KMS-11 (cell line): ENCODE measurements around the gene SYVN1.

Experiments
- H2AFZ ChIP-seq: fragments of 200-600 bp; sonication (generic); 2 replicates; pipeline ENCODE4 v1.6.1; 2016; ENCODE audit warnings: antibody characterized with exemption, mixed run types, low read depth
- H3K27ac ChIP-seq: fragments of 200-600 bp; sonication (generic); 2 replicates; pipeline ENCODE4 v1.6.1; 2016; ENCODE audit warnings: mild to moderate bottlenecking, mixed run types
- H3K27me3 ChIP-seq: fragments of 200-600 bp; sonication (generic); 2 replicates; pipeline ENCODE4 v1.6.1; 2017; ENCODE audit warnings: mild to moderate bottlenecking, low read depth, mixed run types, moderate library complexity; ENCODE audit not compliant: insufficient read depth
- H3K36me3 ChIP-seq: fragments of 200-600 bp; sonication (generic); 2 replicates; pipeline ENCODE4 v1.6.1; 2017; ENCODE audit warnings: mild to moderate bottlenecking, mixed run types; ENCODE audit not compliant: insufficient read depth
- H3K4me1 ChIP-seq: fragments of 200-600 bp; sonication (generic); 2 replicates; pipeline ENCODE4 v1.6.1; 2016; ENCODE audit warnings: mild to moderate bottlenecking, low read depth, mixed run types; ENCODE audit not compliant: poor library complexity, severe bottlenecking
- H3K4me2 ChIP-seq: fragments of 200-600 bp; sonication (generic); 2 replicates; pipeline ENCODE4 v1.7.0; 2016; ENCODE audit warnings: mild to moderate bottlenecking, mixed run types
- H3K4me3 ChIP-seq: fragments of 200-600 bp; sonication (generic); IDR thresholded peaks from 2 replicates; pipeline ENCODE4 v1.6.1; 2017; ENCODE audit warnings: low read depth, low read length, mixed read lengths; ENCODE audit not compliant: insufficient read depth
- H3K79me2 ChIP-seq: fragments of 200-600 bp; sonication (generic); 2 replicates; pipeline ENCODE4 v1.6.1; 2016; ENCODE audit warnings: low read depth, mixed run types; ENCODE audit not compliant: insufficient read depth
- H3K9ac ChIP-seq: fragments of 200-600 bp; sonication (generic); 2 replicates; pipeline ENCODE4 v1.6.1; 2016; ENCODE audit warnings: mild to moderate bottlenecking, mixed run types
- H4K20me1 ChIP-seq: fragments of 200-600 bp; sonication (generic); 2 replicates; pipeline ENCODE4 v1.6.1; 2016; ENCODE audit warnings: mild to moderate bottlenecking, mixed run types; ENCODE audit not compliant: insufficient read depth
- CTCF ChIP-seq: fragments of 200-600 bp; sonication (generic); conservative IDR thresholded peaks from 2 replicates; pipeline ENCODE4 v1.6.1; 2017; ENCODE audit warnings: low read depth, mild to moderate bottlenecking, antibody characterized with exemption, low read length, moderate library complexity, mixed read lengths

Gene SYVN1

GRCh38 chr11:65167656-65168055, 33.3 kb upstream of the SYVN1 start:
- H3K4me2 ChIP-seq = no peak overlapping the region
- no peak overlapping the region for H3K4me3 ChIP-seq
- H3K79me2 ChIP-seq = no peaks in the 10 kb centered on the region
- H3K27ac ChIP-seq = no peak overlapping the region
- H2AFZ ChIP-seq = no peak overlapping the region
- no peaks in the 10 kb centered on the region for H4K20me1 ChIP-seq
- no peaks in the 10 kb centered on the region for H3K27me3 ChIP-seq
- TF ChIP-seq CTCF = no peak
- no peaks in the 10 kb centered on the region for H3K36me3 ChIP-seq
- H3K4me1 ChIP-seq = no peaks in the 10 kb centered on the region
- no peak overlapping the region for H3K9ac ChIP-seq

- Histone ChIP-seq H2AFZ (no peak overlapping the region), H4K20me1 (no peaks in the 10 kb centered on the region), H3K36me3 (no peaks in the 10 kb centered on the region), H3K79me2 (no peaks in the 10 kb centered on the region), H3K4me2 (no peak overlapping the region), H3K9ac (no peak overlapping the region), H3K4me3 (no peak overlapping the region), H3K27me3 (no peaks in the 10 kb centered on the region), H3K27ac (no peak overlapping the region), H3K4me1 (no peaks in the 10 kb centered on the region)
- no peak for TF ChIP-seq CTCF
These were observed 32.6 kb upstream of the SYVN1 start for GRCh38 chr11:65166893-65167292.

- no peak overlapping the region for H3K27ac ChIP-seq
- no peaks in the 10 kb centered on the region for H3K36me3 ChIP-seq
- H3K27me3 ChIP-seq = no peaks in the 10 kb centered on the region
- TF ChIP-seq CTCF = no peak
- no peak overlapping the region for H3K4me2 ChIP-seq
- no peaks in the 10 kb centered on the region for H3K4me1 ChIP-seq
- H3K9ac ChIP-seq = no peak overlapping the region
- no peak overlapping the region for H3K4me3 ChIP-seq
- no peaks in the 10 kb centered on the region for H3K79me2 ChIP-seq
- no peak overlapping the region for H2AFZ ChIP-seq
- H4K20me1 ChIP-seq = no peaks in the 10 kb centered on the region
These were observed 31.3 kb upstream of the SYVN1 start for GRCh38 chr11:65165410-65166317.

GRCh38 chr11:65163684-65164083, 29.4 kb upstream of the SYVN1 start:
- Histone ChIP-seq H3K9ac (no peak overlapping the region), H3K4me1 (no peaks in the 10 kb centered on the region), H2AFZ (no peak overlapping the region)

More at GRCh38 chr11:65163684-65164083, 29.4 kb upstream of the SYVN1 start:
- Histone ChIP-seq H3K4me2 (no peak overlapping the region), H3K79me2 (no peaks in the 10 kb centered on the region), H3K27ac (no peak overlapping the region), H3K36me3 (no peaks in the 10 kb centered on the region), H4K20me1 (no peaks in the 10 kb centered on the region), H3K4me3 (no peak overlapping the region), H3K27me3 (no peaks in the 10 kb centered on the region)
- TF ChIP-seq CTCF = no peak
